Measurements from ENCODE around the gene B3GNT9.

Gene B3GNT9, protein sequence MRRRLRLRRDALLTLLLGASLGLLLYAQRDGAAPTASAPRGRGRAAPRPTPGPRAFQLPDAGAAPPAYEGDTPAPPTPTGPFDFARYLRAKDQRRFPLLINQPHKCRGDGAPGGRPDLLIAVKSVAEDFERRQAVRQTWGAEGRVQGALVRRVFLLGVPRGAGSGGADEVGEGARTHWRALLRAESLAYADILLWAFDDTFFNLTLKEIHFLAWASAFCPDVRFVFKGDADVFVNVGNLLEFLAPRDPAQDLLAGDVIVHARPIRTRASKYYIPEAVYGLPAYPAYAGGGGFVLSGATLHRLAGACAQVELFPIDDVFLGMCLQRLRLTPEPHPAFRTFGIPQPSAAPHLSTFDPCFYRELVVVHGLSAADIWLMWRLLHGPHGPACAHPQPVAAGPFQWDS

DNA sequence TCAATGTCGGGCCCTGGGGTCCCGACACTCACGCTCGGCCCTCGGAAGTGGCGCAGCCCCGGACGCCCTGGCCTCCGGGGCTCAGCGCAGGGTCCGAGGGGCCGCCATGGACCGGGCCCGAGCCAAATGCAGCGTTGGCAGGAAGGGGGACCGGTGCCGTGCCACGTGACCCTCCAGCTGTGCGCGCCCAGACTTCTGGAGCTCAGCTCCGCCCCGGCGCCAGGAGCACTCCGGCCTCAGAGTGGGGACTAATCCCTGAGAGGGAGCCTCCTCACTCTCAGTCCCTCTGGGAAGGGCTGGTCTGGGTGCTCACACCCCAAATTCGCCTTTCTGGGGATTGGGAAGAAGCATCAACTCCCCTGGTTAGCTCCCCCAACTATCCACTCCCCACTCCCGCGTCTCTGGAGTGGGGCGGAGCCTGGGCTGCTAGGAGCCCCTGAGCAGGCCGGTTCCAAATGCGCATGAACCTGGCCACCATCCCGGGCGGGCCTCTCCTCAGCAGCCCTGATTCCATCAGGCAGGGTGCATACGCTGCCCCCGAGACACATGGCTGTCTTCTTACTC, at the start of gene B3GNT9:
B3GNT9 (minus strand) TSS at position 166 of the 564 bp plus-strand sequence. CDS start 513 bp downstream, outside the sequence.
- DNase-seq: peak; percentile 85

DNA sequence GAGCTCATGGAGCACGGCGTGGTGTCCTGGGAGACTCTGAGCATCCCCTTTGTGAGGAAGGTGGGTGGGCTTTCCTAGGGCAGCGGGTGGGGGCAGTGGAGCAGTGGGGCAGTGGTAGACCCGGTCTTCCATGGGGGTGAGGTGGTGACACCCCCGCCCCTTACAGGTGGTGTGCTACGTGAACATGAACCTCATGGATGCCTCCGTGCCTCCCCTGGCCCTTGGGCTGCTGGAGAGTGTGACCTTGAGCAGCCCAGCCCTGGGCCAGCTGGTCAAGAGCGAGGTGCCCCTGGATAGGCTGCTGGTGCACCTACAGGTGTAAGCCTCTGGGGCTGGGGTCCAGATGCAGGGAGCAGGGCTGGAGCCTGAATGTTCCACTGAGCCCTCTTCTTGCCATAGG, 49.7 kb upstream of the B3GNT9 start:
- no peak for DNase-seq

DNA sequence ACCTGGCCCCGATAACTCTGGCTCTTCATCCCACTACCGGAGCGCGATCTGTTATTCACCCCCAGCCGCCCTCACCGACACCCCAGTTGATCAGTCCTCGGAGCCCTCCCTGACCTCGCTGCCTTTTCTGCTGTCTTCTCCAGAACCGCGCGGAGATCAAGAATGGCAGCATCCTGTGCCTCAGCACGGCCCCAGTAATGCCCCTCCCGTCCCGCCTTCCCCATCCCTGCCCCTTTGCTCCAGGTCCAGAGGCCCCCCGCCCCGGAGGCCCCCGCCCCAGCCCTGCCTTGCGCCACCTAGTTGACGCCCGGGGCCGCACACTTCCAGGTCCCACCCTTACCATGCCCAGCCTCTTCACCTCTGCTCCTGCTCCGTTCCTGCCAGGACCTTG, 49.0 kb upstream of the B3GNT9 start:
- DNase-seq: no peak

DNA sequence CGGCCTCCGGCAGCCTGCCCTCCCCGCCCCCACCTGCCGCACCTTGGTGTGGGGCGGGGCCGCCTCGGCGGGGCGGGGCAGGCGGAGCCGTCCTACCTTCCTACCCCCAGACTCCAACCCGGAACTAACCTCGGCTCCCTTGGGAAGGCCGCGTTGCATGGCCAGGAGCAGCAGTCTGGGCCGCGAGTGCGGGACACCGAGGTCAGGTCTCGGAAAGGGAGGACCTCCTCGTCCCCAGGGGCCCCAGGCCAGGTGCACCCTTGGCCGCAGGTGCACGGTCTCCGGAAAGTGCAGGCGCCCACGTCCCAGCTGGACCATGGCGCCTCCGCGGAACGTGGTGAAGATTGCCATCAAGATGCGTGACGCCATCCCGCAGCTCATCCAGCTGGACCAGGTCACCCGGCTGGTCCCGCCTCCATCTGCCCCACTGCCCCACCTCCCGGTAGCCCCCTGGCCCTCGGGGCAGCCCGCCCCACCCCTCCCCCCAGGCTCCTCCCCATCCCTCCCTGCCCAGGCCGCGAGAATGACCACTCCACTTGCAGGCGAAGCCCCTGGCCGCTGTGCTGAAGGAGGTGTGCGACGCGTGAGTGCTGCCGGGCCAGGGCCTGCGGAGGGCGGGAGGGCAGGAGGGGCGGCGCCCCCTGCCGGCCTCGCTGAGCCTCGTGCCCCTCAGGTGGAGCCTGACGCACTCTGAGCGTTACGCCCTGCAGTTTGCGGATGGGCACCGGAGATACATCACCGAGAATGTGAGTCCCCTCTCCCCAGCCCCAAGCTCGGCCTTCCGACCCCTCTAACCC, 48.4 kb upstream of the B3GNT9 start, which contains the start of gene ELMO3:
ELMO3 (plus strand) TSS at position 121 of the 797 bp plus-strand sequence; CDS start at position 317, 196 bp downstream.
- peak; percentile 24 for DNase-seq

DNA sequence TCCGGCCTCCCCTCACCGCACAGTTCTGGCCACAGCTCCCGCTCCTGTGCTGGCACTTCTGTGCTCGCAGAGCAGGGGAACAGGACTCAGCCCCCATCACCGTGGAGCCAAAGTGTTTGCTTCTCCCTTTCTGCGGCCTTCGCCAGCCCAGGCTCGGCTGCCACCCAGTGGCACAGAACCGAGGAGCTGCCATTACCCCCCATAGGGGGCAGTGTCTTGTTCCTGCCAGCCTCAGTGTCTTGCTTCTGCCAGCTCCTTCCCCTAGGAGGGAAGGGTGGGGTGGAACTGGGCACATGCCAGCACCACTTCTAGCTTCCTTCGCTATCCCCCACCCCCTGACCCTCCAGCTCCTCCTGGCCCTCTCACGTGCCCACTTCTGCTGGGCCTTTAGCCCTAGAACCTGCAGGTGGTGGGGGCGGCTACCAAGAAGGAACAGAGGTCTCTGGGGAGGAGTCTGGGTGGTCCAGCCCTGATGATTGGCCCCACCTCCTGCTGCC, 47.5 kb upstream of the B3GNT9 start:
- DNase-seq: peak; percentile 25

DNA sequence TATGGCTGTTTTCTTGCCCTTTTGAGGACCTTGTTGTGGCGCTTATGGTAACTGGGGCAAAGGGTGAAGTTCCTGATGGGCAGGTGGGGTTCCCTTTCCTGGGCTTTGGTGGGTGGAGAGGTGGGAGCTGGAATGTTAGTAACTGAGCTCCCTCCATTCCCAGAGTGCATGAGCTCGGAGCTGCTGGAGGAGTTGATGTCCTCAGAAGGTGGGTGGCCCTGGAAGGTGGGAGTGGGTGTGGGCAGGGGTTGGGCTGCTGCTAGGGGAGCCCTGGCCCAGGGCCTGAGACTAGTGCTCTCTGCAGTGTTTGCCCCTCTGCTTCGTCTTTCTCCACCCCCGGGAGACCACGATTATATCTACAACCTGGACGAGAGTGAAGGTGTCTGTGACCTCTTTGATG, 46.9 kb upstream of the B3GNT9 start:
- no peak for DNase-seq

DNA sequence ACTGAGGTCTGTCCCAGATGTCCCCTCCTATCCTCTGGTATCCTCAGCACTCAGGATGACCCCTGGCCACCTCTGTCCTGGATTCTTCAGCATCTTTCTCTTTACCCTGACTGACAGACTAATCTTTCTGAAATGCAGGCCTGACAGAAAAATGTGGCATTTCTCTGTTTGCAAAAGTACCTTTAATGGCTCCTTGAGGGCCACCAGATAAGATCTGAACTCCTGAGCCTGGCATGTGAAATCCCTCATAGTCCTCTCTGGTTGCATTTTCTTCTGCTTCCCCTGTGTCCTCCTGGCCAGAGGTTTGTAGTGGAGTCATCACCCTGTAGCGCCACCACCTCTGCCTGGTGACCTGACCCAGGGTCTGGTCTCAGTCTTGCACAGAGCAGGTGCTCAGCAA, 46.1 kb upstream of the B3GNT9 start:
- no peak for DNase-seq

DNA sequence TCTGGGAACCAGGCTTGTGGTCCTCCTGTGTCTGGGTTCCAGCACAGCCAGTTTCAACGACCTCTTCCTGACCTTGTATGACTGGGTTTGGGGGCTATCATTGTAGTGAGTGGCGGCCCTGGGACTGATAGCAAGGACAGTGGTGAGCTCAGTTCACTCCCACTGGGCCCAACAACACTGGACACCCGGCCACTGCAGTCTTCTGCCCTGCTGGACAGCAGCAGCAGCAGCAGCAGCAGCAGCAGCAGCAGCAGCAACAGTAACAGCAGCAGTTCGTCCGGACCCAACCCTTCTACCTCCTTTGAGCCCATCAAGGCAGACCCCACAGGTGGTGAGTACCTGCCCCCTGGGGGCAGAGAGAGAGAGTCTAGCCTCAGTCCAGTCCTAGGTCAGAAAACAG, 44.9 kb upstream of the B3GNT9 start:
- no peak for DNase-seq

DNA sequence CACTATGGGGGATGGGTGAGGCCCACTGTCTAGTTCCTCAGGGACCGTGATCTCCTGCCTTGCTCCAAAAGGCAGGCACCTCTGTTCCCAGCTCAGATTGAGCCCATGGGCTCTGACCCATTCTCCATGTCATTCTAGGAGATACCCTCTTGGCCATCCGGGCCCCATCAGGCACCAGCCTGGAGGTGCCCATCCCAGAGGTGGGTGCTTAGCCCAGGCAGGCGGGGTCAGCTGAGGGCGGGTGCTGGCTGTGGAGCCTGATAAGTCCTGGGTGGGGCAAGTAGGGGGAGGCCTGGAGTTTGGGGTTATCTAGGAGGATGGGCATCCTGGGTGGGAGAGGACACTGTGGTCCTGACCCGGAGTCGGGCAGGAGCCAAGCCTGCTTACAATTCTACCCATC, 43.5 kb upstream of the B3GNT9 start:
- DNase-seq: no peak

DNA sequence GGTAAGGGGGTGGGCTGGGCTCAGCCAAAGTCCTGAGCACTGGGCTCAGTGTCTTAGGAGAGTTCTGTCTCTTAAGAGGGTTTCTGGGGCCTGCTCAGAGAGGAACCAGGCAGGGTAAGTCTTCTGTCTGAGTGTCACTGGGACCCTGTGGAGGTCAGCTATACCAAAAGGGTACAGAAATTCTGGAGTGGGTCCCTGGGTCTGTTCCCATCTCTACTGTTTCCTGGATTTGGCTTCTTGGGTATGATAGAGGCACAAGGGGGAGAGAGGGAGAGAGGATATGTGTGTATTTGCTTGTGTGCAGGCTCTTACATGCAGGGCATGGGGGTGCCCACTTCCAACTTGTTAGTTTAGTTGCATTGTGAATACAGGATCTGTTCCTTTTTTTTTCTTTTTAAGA, 42.7 kb upstream of the B3GNT9 start:
- no peak for DNase-seq

DNA sequence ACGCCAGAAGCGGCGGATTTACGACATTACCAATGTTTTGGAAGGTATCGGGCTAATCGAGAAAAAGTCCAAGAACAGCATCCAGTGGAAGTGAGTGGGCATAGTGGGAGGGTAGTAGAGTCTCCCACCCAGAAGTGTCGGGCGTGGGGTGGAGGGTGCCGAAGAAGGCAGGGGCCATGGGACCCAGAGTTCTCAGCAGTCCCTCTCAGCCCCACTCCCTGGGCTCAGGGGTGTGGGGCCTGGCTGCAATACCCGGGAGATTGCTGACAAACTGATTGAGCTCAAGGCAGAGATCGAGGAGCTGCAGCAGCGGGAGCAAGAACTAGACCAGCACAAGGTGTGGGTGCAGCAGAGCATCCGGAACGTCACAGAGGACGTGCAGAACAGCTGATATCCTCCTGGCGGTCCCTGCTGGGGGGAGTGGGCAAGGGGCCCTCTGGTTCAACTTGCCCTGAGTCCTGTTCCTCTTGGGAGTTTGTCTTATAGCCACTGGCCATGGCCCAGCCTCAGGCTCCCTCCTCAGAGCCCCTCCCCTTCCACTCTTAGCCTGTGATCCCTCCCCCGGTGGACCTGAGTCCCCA, 42.1 kb upstream of the B3GNT9 start:
- no peak for DNase-seq

DNA sequence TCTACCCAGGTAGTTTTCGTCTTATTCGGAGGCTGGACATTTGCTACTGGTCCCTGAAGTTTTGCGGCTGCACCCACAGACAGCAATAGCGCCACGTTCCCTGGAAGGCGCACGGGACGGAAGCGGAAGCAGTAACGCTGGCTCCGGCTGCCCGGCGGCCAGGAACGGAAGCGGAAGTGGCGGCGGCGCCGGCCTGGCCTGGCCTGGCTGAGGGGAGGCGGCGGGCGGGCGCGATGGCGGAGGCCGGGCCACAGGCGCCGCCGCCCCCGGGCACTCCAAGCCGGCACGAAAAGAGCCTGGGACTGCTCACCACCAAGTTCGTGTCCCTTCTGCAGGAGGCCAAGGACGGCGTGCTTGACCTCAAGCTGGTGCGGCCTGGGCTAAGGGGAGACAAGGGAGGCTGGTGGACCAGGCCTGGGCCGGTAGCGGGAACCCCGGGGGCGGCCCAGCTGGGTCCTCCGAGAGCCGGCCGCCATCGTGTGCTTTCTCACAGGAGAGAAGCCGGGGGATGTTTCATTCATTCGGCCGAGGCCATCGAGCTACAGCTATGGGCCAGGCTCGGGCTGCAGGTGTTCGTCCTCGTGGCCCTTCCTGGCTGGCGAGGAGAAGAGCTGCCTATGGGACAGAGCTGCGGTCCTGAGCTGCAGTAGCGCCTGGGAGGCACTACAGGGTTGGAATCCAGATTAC, 41.3 kb upstream of the B3GNT9 start, which contains the start of gene E2F4:
E2F4 (plus strand) TSS at position 161 of the 687 bp plus-strand sequence; CDS start at position 234, 73 bp downstream.
- DNase-seq: peak; percentile 94

DNA sequence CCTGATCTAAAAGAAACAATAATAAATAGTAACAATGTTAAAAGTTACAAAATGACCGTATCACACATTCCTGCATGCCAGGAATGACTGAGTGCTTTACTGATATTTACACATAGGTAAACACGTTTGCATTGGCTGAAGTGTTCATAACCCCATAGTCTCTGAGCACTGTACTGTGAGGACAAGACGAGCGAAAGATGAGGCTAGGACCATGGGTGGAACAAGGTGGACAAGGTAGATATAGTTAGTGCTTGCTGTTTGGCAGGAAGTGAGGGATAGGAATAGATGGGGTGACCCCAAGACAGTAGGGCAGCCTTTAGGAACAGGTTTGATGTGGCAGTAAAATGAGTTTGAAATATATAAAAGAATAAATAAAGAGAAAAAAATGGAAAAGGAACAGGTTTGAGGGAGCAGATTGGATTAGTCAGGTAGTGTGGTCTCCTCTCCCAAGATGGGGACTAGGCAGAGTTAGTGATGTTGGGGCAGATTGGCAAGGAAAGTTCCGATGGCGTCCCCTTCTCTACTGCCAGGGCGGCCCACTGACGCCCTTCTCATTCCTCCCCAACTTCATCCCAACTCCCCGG, 40.7 kb upstream of the B3GNT9 start:
- DNase-seq: no peak

DNA sequence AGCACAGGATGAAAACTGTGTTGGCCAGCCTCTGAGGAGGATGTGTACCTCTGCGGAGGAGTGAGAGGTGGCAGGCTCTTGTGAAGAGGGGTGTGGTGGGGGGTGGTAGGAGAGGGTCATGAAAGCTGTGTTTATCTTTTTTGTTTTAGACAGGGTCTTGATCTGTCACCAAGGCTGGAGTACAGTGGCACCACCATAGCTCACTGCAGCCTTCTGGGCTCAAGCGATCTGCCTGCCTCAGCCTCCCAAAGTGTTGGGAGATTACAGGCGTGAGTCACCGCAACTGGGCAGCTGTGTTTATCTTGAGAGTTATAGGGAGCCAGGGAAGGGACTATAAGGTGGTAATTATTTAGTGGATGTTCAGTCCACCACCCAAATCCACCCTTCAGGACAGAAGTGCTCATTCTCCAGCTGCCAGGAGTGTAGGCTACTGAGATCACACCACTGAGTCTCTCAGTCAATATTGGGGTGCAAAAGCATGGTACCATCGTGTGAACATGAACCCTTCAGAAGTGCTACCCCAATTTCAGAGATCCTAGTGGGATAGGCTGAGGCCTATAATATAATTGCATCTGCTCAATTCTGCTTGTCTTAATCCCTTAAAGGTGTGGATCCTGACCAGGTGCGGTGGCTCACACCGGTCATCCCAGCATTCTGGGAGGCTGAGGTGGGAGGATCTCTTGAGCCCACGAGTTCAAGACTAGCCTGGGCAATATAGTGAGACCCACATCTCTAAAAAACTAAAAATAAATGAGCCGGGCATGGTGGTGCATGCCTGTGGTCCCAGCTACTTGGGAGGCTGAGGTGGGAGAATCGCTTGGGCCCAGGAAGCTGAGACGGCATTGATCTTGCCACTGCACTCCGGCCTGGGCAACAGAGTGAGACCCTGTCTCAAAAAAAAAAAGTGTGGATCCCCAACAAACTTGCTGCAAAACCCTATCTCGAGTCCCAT, 39.9 kb upstream of the B3GNT9 start:
- DNase-seq: no peak

DNA sequence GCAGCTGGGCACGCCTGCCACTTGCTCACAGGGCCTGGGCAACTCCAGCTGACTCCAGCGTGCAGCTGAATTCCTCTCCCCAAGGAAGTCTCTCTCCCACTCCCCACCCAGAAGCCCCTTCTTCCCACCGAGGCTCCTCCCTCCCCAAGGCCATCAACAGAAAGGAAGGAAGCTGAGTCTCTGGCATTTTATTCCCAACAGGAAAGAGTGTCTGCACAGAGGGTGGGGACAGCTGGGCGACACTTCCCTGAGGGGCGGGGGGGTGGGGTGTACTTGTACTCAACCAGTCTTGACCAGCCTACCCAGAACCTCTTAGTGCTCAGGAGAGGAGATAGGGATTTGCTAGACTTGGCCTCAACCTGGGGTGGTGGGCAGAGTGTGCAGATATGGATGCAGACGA, 39.2 kb upstream of the B3GNT9 start, which contains the start of gene EXOC3L1:
EXOC3L1 (minus strand) TSS at position 96 of the 400 bp plus-strand sequence. CDS start 460 bp downstream, outside the sequence.
- no peak for DNase-seq

DNA sequence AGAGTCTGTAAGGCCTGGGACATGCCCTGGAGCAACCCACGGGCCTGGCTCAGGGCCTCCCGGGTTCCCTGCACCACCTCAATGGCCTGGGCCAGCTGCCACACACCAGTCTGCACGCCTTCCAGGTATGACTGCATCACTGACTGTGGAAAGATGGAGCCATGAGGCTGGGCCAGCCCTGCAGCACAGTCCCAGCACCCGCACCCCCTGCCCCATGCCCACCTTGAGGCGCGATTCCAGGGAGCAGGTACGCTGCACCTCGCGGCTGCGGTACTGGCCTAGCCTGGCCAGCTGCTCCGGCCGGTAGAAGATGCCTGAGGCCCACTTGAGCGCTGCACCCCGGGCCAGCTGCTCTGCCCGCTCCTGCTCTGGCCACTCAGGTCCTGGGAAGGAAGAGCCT, 38.0 kb upstream of the B3GNT9 start:
- no peak for DNase-seq

DNA sequence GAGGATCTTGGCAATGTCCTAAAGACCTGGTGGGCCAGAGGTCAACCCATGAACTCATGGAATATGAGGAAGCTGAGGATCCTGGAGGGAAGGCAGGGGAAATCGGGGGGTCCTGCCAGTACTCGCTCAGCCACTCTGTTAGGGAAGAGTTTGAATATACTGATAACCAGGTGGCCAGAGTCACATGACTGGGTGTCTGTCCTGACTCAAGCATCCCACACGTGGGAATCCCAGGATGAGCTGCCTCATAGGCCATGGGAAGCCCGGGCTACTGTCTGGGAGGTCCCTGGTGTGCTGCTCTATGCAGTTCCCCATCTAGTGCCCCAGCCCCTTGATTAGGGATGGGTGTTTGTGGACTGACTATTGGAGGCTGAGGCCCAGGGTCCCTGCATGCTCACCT, 37.5 kb upstream of the B3GNT9 start:
- no peak for DNase-seq

DNA sequence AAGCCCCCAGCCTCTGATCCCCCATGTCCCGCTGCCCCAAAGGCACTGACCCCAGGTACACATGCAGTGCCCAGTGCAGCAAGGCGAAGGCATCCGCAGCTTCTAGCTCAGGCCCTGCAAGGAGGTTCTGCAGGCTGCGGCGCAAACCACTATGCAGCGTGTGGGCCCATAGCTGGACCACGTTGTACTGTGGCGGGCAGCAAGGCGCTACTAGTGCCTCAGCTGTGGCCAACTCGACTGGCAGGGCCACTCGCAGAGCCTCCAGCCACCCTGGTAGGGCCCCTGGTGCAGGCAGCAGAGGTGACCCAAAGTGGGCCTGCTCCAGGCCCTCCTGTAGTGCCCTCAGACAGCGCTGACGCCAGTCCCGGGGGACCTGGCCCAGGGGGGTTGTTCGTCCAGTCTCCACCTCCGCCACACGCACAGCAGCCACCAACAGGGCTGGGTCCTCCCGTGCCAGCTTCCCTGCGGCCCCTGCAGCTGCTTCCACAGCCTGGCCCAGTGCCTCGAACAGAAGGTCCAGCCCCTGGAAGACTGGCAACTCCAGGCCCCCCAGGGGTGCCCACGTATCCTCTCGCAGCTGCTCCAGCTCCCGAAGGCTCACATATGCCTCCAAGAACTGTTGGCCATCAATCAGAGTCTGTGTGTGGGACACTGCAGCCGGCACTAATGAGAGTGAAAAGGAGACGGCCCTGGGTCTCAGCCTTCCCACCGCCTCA, 36.5 kb upstream of the B3GNT9 start:
- DNase-seq: no peak

DNA sequence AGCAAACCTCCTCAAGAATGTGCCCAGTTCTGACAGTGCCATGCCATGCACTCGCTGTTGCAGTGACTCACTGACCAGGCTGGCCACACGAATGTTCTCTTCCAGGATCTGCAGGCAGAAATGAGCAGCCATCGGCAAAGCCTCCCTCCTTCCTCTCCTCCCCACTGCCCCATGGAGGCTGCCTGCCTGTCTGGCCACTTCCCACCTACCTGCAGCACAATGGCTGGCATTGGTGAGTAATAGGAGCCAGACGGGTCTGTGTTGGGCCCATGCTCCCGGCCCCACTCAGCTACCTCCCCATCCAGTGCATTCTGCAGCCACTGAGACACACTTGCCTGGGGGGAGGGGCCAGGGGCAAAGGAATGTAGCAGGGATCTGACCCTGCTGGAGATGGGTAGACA, 35.8 kb upstream of the B3GNT9 start:
- no peak for DNase-seq

DNA sequence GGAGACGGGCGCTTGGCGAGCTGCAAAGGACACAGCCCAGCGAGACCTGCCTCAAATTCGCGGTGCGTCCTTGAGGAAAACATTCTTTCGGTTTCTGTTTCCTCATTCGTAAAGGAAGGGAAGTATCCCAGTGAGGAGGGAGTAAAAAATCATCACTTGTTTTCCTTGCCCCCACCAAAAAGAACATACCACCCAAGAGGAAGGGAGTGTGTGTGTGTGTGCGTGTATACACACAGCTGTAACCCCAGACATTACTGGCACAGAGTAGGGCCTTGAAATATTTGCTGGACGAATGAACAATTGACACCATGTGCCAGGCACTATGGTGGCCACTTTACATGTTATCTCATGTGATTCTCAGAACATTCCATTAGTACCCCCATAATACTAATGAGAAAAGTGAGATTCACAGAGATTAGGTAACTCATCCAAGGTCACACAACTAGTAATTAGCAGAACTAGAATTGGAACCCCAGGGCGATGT, 34.9 kb upstream of the B3GNT9 start:
- DNase-seq: no peak

Measured in eye (tissue), 1 donor.